K562 (cell line): ENCODE measurements around the gene LLGL1. TPM values are rescaled to one million over a fixed set of nuclear protein-coding genes. Genes with fewer than 3 reads are reported as not detected.
"Not testable (repeated sequence)": the region's sequence is repeated elsewhere in the genome, so short reads cannot be mapped to it uniquely, and the experiment has no call there.

Experiments used
- ATAC-seq: fragments of 200-7000 bp; cut with Tn5 transposase; 3 replicates; pipeline ENCODE4 v1.9.1; 2020; ENCODE audit warnings: moderate library complexity
- BruUV-seq: library from RNA; stranded (reverse); fragments of 400-500 nt; replicated peaks from 2 replicates; lab custom pipeline; 2021; lab: Mats Ljungman, UMichigan
- CTCF ChIA-PET: fragments of 300-600 bp; formaldehyde crosslinking; extraction: SDS; loops from one replicate; lab custom pipeline; 2021; ENCODE audit warnings: low intra/inter-chr PET ratio; lab: Yijun Ruan, JAX
- POLR2A ChIA-PET: fragments of 300-600, 350-650 bp; sonication (Branson Sonifier 250); formaldehyde crosslinking; extraction: SDS; loops from one replicate; lab custom pipeline; 2021; ENCODE audit warnings: antibody characterized with exemption, inconsistent platforms; lab: Yijun Ruan, JAX
- DNase-seq, 4 experiments: peaks; one replicate each; pipeline versions ENCODE4 v3.0.0 to v3.0.0-alpha.2; 2011 to 2018; ENCODE audit warnings: low spot score in 3 of 4, mixed read lengths in 3 of 4; ENCODE audit errors: extremely low read depth in 1 of 4
- FAIRE-seq: peaks from 2 replicates; lab custom pipeline; 2011; peaks lifted over from hg19 to GRCh38; lab: Jason Lieb, UNC
- H2AFZ ChIP-seq: 2 replicates; pipeline ENCODE4 v1.6.0; 2011; ENCODE audit warnings: low read depth, low read length, control low read depth, inconsistent platforms
- H3K27ac ChIP-seq: fragments of 200-600 bp; 3 replicates; pipeline ENCODE4 v1.8.0; 2011; ENCODE audit warnings: low read depth, mild to moderate bottlenecking, control low read depth, inconsistent platforms, low read length, moderate library complexity, mixed read lengths; ENCODE audit errors: extremely low read depth
- H3K27me3 ChIP-seq, 2 experiments: fragments of 300-600 bp in 1 of 2; 2 replicates in 1 of 2; 3 replicates in 1 of 2; pipeline versions ENCODE4 v1.6.0 to v1.8.0; 2011; ENCODE audit warnings: inconsistent platforms in 2 of 2, low read length in 2 of 2, mild to moderate bottlenecking in 1 of 2, mixed read lengths in 1 of 2, moderate library complexity in 1 of 2; ENCODE audit not compliant: control insufficient read depth in 2 of 2, insufficient read depth in 2 of 2
- H3K36me3 ChIP-seq: fragments of 300-600 bp; 3 replicates; pipeline ENCODE4 v1.8.0; 2011; ENCODE audit warnings: mild to moderate bottlenecking, low read length, inconsistent platforms; ENCODE audit not compliant: control insufficient read depth, insufficient read depth
- H3K4me1 ChIP-seq, 2 experiments: fragments of 200-600 bp in 1 of 2; replicated peaks in 1 of 2; 2 replicates in 1 of 2; 3 replicates in 1 of 2; pipeline versions ENCODE4 v1.5.1 to v1.8.0; 2011; ENCODE audit warnings: inconsistent platforms in 2 of 2, low read length in 2 of 2, mild to moderate bottlenecking in 1 of 2, mixed read lengths in 1 of 2, moderate library complexity in 1 of 2; ENCODE audit not compliant: control insufficient read depth in 2 of 2, insufficient read depth in 2 of 2
- H3K4me2 ChIP-seq: 2 replicates; pipeline ENCODE4 v1.6.1; 2011; ENCODE audit warnings: low read length, control low read depth, inconsistent platforms, mixed read lengths; ENCODE audit not compliant: insufficient read depth
- H3K4me3 ChIP-seq: fragments of 200-600 bp; sonication (generic), shearing (Covaris generic); 2 replicates; pipeline ENCODE4 v1.5.1; 2016; ENCODE audit warnings: control low read depth, inconsistent platforms
- H3K79me2 ChIP-seq: fragments of 200-600 bp; 3 replicates; pipeline ENCODE4 v1.8.0; 2011; ENCODE audit warnings: low read length, inconsistent platforms; ENCODE audit not compliant: control insufficient read depth, insufficient read depth
- H3K9ac ChIP-seq, 2 experiments: 2 replicates each; pipeline versions ENCODE4 v1.6.0 to v1.6.1; 2011; ENCODE audit warnings: low read depth in 2 of 2, low read length in 2 of 2, control low read depth in 1 of 2, inconsistent platforms in 1 of 2, mild to moderate bottlenecking in 1 of 2, mixed read lengths in 1 of 2; ENCODE audit not compliant: insufficient read depth in 1 of 2
- H3K9me1 ChIP-seq: one replicate; pipeline ENCODE4 v1.6.0; 2011; ENCODE audit warnings: inconsistent platforms, mild to moderate bottlenecking, low read length, moderate library complexity; ENCODE audit not compliant: control insufficient read depth, insufficient read depth
- H3K9me3 ChIP-seq: replicated peaks from 2 replicates; pipeline ENCODE4 v1.5.1; 2011; ENCODE audit warnings: low read depth, low read length, inconsistent platforms; ENCODE audit not compliant: control insufficient read depth, insufficient read depth
- H4K20me1 ChIP-seq: replicated peaks from 2 replicates; pipeline ENCODE4 v1.6.1; 2011; ENCODE audit warnings: low read length, inconsistent platforms, mixed read lengths; ENCODE audit not compliant: control insufficient read depth, insufficient read depth
- WGBS: fragments of 100-300 bp; shearing (Covaris generic); methylation state at CpG from one replicate; pipeline ENCODE4 v1.1.6; 2016; ENCODE audit warnings: low coverage, mixed read lengths; ENCODE audit not compliant: insufficient coverage; ENCODE audit errors: missing lambda C conversion rate; 5-methylcytosine and 5-hydroxymethylcytosine counted together
- in situ Hi-C: fragments of 300-500 bp; cut with MboI; formaldehyde crosslinking; loops from 4 replicates; pipeline ENCODE4 v1.15.0; 2018; ENCODE audit warnings: inconsistent platforms, mixed read lengths
- intact Hi-C: fragments of 100-400 bp; cut with micrococcal nuclease; formaldehyde crosslinking; loops from 2 replicates; pipeline ENCODE4 v1.14.2; 2022
- polyA plus RNA-seq, 8 experiments: library from polyadenylated mRNA; depleted of rRNA in 4 of 8; stranded (reverse) in 5 of 8; unstranded in 3 of 8; fragments of >200 nt; fragmentation: Nextera tagmentation in 2 of 8; fragmentation: Illumina TruSeq in 1 of 8; extraction: Ambion mirVana in 2 of 8; extraction: Trizol in 1 of 8; gene quantifications; 2 replicates each; pipeline versions ENCODE4 v1.2.1 to v1.2.3, GENCODE V29; 2011 to 2014; ENCODE audit warnings: inconsistent platforms in 1 of 8, missing spikeins in 1 of 8
- total RNA-seq, 7 experiments: library from RNA; depleted of rRNA in 6 of 7; stranded (reverse); fragments of >200 nt in 6 of 7; fragmentation: Illumina TruSeq in 2 of 7; extraction: Trizol in 2 of 7; gene quantifications; 2 replicates each; pipeline versions ENCODE4 v1.2.1 to v1.2.3, GENCODE V29; 2011 to 2021; ENCODE audit warnings: low replicate concordance in 1 of 7
- TF ChIP-seq, protein P1 (sequence below): IDR thresholded peaks from 2 replicates; pipeline ENCODE4 v1.6.1; 2016; ENCODE audit warnings: missing genetic modification characterization, missing compliant biosample characterization

The LLGL1 gene
- total and polyA plus RNA-seq, 9 of the 15 experiments (the other 6 are each of a cell fraction or from before 2014, with no cell fraction given), result 0.11 to 12.9 (median 5.3) TPM; not detected in 1

DNA sequence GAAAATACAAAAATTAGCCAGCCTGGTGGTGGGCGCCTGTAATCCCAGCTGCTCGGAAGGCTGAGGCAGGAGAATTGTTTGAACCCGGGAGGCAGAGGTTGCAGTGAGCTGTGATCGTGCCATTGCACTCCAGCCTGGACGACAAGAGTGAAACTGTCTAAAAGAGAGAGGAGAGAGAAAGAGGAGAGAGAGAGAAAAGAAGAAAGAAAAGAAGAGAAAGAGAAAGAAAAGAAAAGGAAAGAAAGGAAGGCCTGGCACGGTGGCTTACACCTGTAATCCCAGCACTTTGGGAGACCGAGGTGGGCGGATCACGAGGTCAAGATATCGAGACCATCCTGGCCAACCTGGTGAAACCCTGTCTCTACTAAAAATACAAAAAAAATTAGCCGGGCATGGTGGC is 8.5 kb upstream of the LLGL1 start:
- 35% methylated on average over 6 of the region's 11 CpGs for WGBS
- H3K79me2 ChIP-seq, FAIRE-seq, H3K9me3 ChIP-seq, DNase-seq, ATAC-seq, H3K9ac ChIP-seq, H3K27ac ChIP-seq, H3K36me3 ChIP-seq, H4K20me1 ChIP-seq, H3K4me2 ChIP-seq, intact Hi-C loops, H3K4me3 ChIP-seq, H2AFZ ChIP-seq, H3K9me1 ChIP-seq, BruUV-seq, H3K27me3 ChIP-seq: not testable (repeated sequence)
- ChIA-PET CTCF (interaction anchor here (0.6 kb wide), 1 partner anchor 327 kb away, joined by 3 read pairs; no protein-coding TSS in a partner anchor), POLR2A (interaction anchor here (0.9 kb wide), 1 partner anchor 19 kb away, joined by 3 read pairs; no protein-coding TSS in a partner anchor)
- in situ Hi-C loops, result loop anchor here (25.0 kb wide), 1 partner anchor 345 kb away; no protein-coding TSS in a partner anchor
- TF ChIP-seq, protein P1, sequence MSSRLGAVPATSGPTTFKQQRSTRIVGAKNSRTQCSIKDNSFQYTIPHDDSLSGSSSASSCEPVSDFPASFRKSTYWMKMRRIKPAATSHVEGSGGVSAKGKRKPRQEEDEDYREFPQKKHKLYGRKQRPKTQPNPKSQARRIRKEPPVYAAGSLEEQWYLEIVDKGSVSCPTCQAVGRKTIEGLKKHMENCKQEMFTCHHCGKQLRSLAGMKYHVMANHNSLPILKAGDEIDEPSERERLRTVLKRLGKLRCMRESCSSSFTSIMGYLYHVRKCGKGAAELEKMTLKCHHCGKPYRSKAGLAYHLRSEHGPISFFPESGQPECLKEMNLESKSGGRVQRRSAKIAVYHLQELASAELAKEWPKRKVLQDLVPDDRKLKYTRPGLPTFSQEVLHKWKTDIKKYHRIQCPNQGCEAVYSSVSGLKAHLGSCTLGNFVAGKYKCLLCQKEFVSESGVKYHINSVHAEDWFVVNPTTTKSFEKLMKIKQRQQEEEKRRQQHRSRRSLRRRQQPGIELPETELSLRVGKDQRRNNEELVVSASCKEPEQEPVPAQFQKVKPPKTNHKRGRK, result 0 out of 2 replicates have a peak, but pooled peaks have one; percentile 18
- H3K4me1 ChIP-seq, result peaks cover 8 to 10% of the 10 kb centered on the region in 2 experiments; a peak in 3 of 5 replicates
